ENCODE results near the gene NECTIN2.
"Not testable (repeated sequence)": the region's sequence is repeated elsewhere in the genome, so short reads cannot be mapped to it uniquely, and the experiment has no call there.

Gene NECTIN2

GRCh38 chr19:44855606-44856005 lies 9.5 kb downstream of the NECTIN2 start:
- DNase-seq: no peak

GRCh38 chr19:44856421-44857083 lies 10.5 kb downstream of the NECTIN2 start:
- DNase-seq: no peak

- DNase-seq: no peak
Observed at GRCh38 chr19:44857837-44858236, 11.7 kb downstream of the NECTIN2 start.

DNA sequence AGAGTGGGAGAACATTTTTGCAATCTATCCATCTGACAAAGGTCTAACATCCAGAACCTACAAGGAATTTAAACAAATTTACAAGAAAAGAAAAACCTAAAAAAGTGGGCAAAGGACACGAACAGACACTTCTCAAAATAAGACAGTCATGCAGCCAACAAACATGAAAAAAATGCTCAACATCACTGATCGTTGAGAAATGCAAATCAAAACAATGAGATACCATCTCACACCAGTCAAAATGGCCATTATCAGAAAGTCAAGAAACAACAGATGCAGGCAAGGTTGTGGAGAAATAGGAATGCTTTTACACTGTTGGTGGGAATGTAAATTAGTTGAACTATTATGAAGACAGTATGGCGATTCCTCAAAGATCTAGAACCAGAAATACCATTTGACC lies 15.5 kb downstream of the NECTIN2 start:
- not testable (repeated sequence) for DNase-seq

- DNase-seq: no peak
Observed at GRCh38 chr19:44863990-44864389, 17.9 kb downstream of the NECTIN2 start.

- DNase-seq: no peak
Observed at GRCh38 chr19:44865196-44865767, 19.2 kb downstream of the NECTIN2 start.

DNA sequence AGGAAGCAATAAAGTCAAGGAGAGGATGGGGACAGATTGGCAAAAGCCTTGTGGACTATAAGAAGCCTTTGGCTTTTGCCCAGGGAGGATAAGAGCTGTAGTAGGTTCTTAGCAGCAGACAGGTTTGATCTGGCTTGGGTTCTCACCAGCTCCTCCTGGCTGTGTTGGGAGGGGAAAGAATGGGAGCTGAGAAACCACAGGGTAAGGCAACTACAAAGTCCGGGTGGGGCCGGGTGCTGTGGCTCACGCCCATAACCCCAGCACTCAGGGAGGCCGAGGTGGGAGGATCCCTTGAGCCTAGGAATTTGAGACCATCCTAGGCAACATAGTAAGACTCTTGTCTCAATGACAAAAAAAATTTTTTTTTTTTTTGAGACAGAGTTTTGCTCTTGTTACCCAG lies 20.6 kb downstream of the NECTIN2 start:
- DNase-seq: no peak

GRCh38 chr19:44867578-44867977 lies 21.5 kb downstream of the NECTIN2 start:
- DNase-seq: no peak

- DNase-seq: no peak
Observed at GRCh38 chr19:44869733-44870470, 23.8 kb downstream of the NECTIN2 start.

- DNase-seq: no peak
Observed at GRCh38 chr19:44871809-44872208, 25.7 kb downstream of the NECTIN2 start.

DNA sequence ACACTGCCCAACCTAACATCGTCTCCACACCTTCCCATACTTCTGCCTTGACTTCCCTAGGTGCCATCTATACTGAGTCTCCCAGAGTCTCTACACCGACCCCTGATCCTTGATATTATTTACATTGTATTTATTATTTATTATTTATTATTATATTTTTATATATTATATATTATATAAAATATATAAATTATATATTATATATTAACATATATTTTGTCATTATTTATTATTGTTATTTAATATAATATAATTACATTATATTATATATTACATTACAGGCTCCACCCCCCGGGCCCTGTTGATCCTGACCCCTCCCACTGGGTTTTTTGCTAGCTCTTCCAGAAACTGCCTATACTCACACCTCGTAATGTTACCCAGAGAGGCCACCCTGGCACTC lies 26.6 kb downstream of the NECTIN2 start:
- no peak for DNase-seq

- DNase-seq: no peak
Observed at GRCh38 chr19:44874317-44874716, 28.2 kb downstream of the NECTIN2 start.

GRCh38 chr19:44875666-44876451 lies 29.8 kb downstream of the NECTIN2 start:
- DNase-seq: no peak

GRCh38 chr19:44876930-44877535 lies 30.9 kb downstream of the NECTIN2 start:
- DNase-seq: no peak

- DNase-seq: no peak
Observed at GRCh38 chr19:44878120-44878865, 32.2 kb downstream of the NECTIN2 start.

DNA sequence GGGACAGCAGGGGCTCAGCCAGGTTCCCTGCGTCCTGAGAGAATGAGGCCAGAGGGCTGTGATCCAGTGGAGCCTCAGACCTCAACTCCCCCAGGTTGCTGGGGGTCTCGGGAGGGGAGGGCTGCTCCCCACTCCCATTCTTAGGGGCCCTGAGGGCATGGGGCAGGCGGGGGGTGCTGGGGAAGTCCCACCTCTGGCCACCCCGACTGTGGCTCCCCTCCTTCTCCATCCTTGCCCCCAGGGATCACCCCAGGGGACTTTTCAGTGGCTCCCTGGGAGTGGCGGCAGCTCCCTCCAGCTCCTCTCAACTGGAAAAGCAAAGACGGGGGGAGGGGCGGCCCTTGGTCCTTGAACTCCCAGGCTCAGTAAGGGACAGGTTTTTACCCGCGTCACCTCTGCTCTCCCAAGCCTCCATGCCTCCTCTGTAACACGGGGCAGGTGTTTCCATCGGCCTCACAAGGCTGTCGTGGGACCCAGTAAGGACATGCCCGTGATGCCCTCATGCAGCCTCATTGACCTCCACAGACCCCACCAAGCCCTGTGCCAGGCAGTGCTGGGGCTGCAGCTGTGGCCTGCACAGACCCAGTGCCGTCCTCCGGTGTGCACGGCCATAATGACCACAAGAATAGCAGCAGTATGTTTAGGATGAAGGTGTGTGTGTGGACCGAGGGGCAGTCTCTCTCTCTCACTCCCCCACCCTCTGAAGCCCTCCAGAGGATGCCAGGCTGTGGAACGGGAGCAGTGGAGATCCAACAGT lies 33.4 kb downstream of the NECTIN2 start:
- no peak for DNase-seq

GRCh38 chr19:44882063-44882462 lies 36.0 kb downstream of the NECTIN2 start:
- no peak for DNase-seq

DNA sequence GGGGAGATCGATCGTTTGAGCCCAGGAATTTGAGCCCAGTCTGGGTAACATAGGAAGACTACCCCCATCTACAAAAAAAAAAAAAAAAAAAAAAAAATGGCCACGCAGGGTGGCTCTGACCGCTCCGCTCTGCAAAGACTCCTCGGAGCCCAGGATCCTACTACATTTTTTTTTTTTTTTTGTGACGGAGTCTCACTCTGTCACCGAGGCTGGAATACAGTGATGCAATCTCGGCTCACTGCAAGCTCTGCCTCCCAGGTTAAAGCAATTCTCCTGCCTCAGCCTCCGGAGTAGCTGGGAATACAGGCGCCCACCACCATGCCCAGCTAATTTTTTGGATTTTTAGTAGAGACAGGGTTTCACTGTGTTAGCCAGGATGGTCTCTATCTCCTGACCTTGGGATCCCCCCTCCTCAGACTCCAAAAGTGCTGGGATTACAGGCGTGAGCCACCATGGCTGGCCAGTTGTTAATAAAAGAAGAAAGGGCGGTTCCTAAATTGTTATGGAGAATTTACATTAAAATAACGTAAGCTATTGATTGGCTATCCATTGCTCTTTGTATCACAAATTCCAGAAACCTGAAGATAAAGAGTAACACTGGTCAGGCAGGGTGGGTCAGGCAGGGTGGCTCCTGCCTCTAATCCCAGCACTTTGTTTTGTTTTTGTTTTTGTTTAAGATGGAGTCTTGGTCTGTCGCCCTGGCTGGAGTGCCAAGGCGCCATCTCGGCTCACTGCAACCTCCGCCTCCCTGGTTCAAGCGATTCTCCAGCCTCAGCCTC lies 36.7 kb downstream of the NECTIN2 start:
- not testable (repeated sequence) for DNase-seq

GRCh38 chr19:44883922-44884321 lies 37.8 kb downstream of the NECTIN2 start:
- DNase-seq: no peak

- DNase-seq: no peak
Observed at GRCh38 chr19:44884566-44884965, 38.5 kb downstream of the NECTIN2 start.

DNA sequence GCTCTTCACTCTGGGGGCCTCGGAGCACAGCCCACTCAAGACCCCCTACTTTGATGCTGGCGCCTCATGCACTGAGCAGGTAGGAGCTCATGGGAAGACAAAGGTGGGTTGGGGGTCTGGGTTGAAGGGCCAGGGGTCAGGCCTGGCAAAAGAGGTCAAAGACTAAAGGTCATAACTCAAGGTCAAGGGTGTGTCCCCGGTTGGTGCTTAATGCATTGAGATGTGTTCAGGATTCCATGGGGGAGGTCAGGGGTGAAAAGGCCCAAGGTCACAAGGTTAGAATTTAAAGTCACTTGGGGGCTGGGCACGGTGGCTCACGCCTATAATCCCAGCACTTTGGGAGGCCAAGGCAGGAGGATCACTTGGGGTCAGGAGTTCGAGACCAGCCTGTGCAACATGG lies 40.0 kb downstream of the NECTIN2 start:
- DNase-seq: no peak
